Endothelial cell of umbilical vein (primary cell): Measurements from ENCODE around the gene NUB1. TPM values are rescaled to one million over a fixed set of nuclear protein-coding genes. Genes with fewer than 3 reads are reported as not detected.

Experiments used
- BruUV-seq: library from RNA; stranded (reverse); fragments of 400-500 nt; replicated peaks from 2 replicates; lab custom pipeline; 2021; lab: Mats Ljungman, UMichigan
- CTCF ChIA-PET: fragments of 300-600, 350-600 bp; sonication (Branson Sonifier 250); formaldehyde crosslinking; loops from one replicate; lab custom pipeline; 2021; ENCODE audit warnings: antibody characterized with exemption, inconsistent platforms; lab: Charles Lee
- POLR2A ChIA-PET: fragments of 300-600, 350-600 bp; sonication (Branson Sonifier 250); formaldehyde crosslinking; loops from one replicate; lab custom pipeline; 2021; ENCODE audit warnings: antibody characterized with exemption, inconsistent platforms; lab: Charles Lee
- DNase-seq: peaks from one replicate; pipeline ENCODE4 v3.0.0-alpha.2; 2011; ENCODE audit warnings: low read depth, low spot score
- FAIRE-seq: peaks from 2 replicates; lab custom pipeline; 2011; peaks lifted over from hg19 to GRCh38; lab: Jason Lieb, UNC
- H2AFZ ChIP-seq: 2 replicates; pipeline ENCODE4 v1.6.0; 2012; ENCODE audit warnings: low read depth, low read length, control low read depth, inconsistent platforms
- H3K27ac ChIP-seq: 2 replicates; pipeline ENCODE4 v1.5.1; 2011; ENCODE audit warnings: low read depth, mild to moderate bottlenecking, control low read depth, low read length, moderate library complexity; ENCODE audit not compliant: insufficient read depth
- H3K27me3 ChIP-seq, 2 experiments: 2 replicates each; pipeline versions ENCODE4 v1.6.0 to v1.6.1; 2011; ENCODE audit warnings: low read length in 2 of 2, mixed read lengths in 1 of 2; ENCODE audit not compliant: control insufficient read depth in 2 of 2, insufficient read depth in 2 of 2
- H3K36me3 ChIP-seq, 2 experiments: 2 replicates in 1 of 2; 3 replicates in 1 of 2; pipeline ENCODE4 v1.5.1; 2011; ENCODE audit warnings: low read length in 2 of 2, mild to moderate bottlenecking in 1 of 2, moderate library complexity in 1 of 2; ENCODE audit not compliant: control insufficient read depth in 2 of 2, insufficient read depth in 2 of 2; ENCODE audit errors: extremely low read depth in 1 of 2
- H3K4me1 ChIP-seq: 3 replicates; pipeline ENCODE4 v1.5.1; 2011; ENCODE audit warnings: mild to moderate bottlenecking, low read length; ENCODE audit not compliant: control insufficient read depth, insufficient read depth; ENCODE audit errors: extremely low read depth
- H3K4me2 ChIP-seq: 2 replicates; pipeline ENCODE4 v1.6.1; 2011; ENCODE audit warnings: low read length, control low read depth, mixed read lengths; ENCODE audit not compliant: insufficient read depth
- H3K4me3 ChIP-seq, 3 experiments: fragments of 200-600 bp in 1 of 3; sonication (generic), shearing (Covaris generic) in 1 of 3; replicated peaks in 1 of 3; 2 replicates each; pipeline ENCODE4 v1.5.1; 2011 to 2016; ENCODE audit warnings: control low read depth in 3 of 3, low read length in 3 of 3, mild to moderate bottlenecking in 2 of 3, inconsistent platforms in 1 of 3, low read depth in 1 of 3, moderate library complexity in 1 of 3; ENCODE audit not compliant: insufficient read depth in 1 of 3
- H3K79me2 ChIP-seq: 2 replicates; pipeline ENCODE4 v1.6.0; 2012; ENCODE audit warnings: low read length, inconsistent platforms; ENCODE audit not compliant: control insufficient read depth, insufficient read depth
- H3K9ac ChIP-seq: replicated peaks from 2 replicates; pipeline ENCODE3; 2011; ENCODE audit warnings: low read length, control low read depth; ENCODE audit not compliant: insufficient read depth; ENCODE audit errors: extremely low read depth
- H3K9me1 ChIP-seq: replicated peaks from 3 replicates; pipeline ENCODE4 v1.6.0; 2011; ENCODE audit warnings: mild to moderate bottlenecking, low read length; ENCODE audit not compliant: control insufficient read depth, insufficient read depth; ENCODE audit errors: extremely low read depth
- H3K9me3 ChIP-seq: replicated peaks from 2 replicates; pipeline ENCODE4 v1.5.1; 2012; ENCODE audit warnings: low read length, inconsistent platforms; ENCODE audit not compliant: control insufficient read depth, insufficient read depth
- H4K20me1 ChIP-seq: replicated peaks from 2 replicates; pipeline ENCODE3; 2011; ENCODE audit warnings: mild to moderate bottlenecking, low read length; ENCODE audit not compliant: control insufficient read depth, insufficient read depth; ENCODE audit errors: extremely low read depth
- FOS ChIP-seq: IDR thresholded peaks from 2 replicates; pipeline ENCODE4 v1.6.1; 2011; ENCODE audit warnings: mild to moderate bottlenecking, low read length, moderate library complexity, borderline replicate concordance; ENCODE audit not compliant: insufficient read depth
- GATA2 ChIP-seq: IDR thresholded peaks from 2 replicates; pipeline ENCODE4 v1.7.0; 2011; ENCODE audit warnings: low read depth, mild to moderate bottlenecking, moderate library complexity, mixed read lengths, low read length; ENCODE audit not compliant: insufficient read length, insufficient read depth
- JUN ChIP-seq: IDR thresholded peaks from 2 replicates; pipeline ENCODE4 v1.6.1; 2011; ENCODE audit warnings: borderline replicate concordance, low read depth; ENCODE audit not compliant: insufficient read length, insufficient read depth
- POLR2A ChIP-seq: IDR thresholded peaks from 2 replicates; pipeline ENCODE4 v1.6.1; 2012; ENCODE audit warnings: low read depth, mild to moderate bottlenecking, control low read depth, low read length
- POLR2AphosphoS5 ChIP-seq: IDR thresholded peaks from 2 replicates; pipeline ENCODE4 v1.6.1; 2012; ENCODE audit warnings: low read depth, mild to moderate bottlenecking, control low read depth, low read length, moderate library complexity; ENCODE audit not compliant: insufficient read depth
- dilution Hi-C: fragments of 300-500 bp; cut with MboI; formaldehyde crosslinking; loops from one replicate; pipeline ENCODE4 v1.15.0; 2019; ENCODE audit warnings: low sequenced_read_pairs; ENCODE audit not compliant: extremely low pct_ligation_motif_present
- intact Hi-C: fragments of 100-400 bp; cut with micrococcal nuclease; formaldehyde crosslinking; loops from one replicate; pipeline ENCODE4 v1.10.0; 2022
- polyA plus RNA-seq, 4 experiments: library from polyadenylated mRNA; depleted of rRNA in 3 of 4; stranded (reverse) in 3 of 4; unstranded in 1 of 4; fragments of >200 nt; gene quantifications; 2 replicates each; pipeline versions ENCODE4 v1.2.1 to v1.2.3, GENCODE V29; 2011 to 2012; ENCODE audit warnings: missing spikeins in 1 of 4
- total RNA-seq: library from RNA; stranded (reverse); gene quantifications from 2 replicates; pipeline ENCODE4 v1.2.3, GENCODE V29; 2021
- TF ChIP-seq, protein P1 (sequence below), 2 donors: IDR thresholded peaks; 1 replicate in 1 of 2; 2 replicates in 1 of 2; pipeline ENCODE4 v1.5.1; 2011; ENCODE audit warnings: low read length in 2 of 2, mild to moderate bottlenecking in 2 of 2, moderate library complexity in 2 of 2, control low read depth in 1 of 2, inconsistent platforms in 1 of 2, low read depth in 1 of 2; ENCODE audit not compliant: insufficient read depth in 1 of 2; ENCODE audit errors: extremely low read depth in 1 of 2
- TF ChIP-seq, protein P2 (sequence below): IDR thresholded peaks from 2 replicates; pipeline ENCODE4 v1.6.1; 2011; ENCODE audit not compliant: insufficient read depth, insufficient read length

The NUB1 gene
- total and polyA plus RNA-seq, 2 donors (not counting 3 experiments of a cell fraction or from before 2014, with no cell fraction given) = 28.0 to 46.2 TPM

DNA sequence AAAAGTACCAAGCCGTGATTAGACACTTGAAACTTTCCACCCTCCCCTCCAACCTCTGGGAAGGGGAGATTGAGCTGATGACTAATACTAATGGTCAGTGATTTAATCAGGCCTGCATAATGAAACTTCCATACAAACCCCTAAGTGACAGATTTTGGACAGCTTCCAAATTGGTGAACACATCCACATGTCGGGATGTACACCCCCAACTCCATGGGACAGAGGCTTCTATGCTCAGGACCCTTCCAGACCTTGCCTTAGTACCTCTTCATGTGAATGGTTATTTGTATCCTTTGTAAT lies 4.8 kb downstream of the NUB1 start:
- dilution Hi-C loops = no loop called here
- no peaks in the 10 kb centered on the region for H4K20me1 ChIP-seq
- ChIA-PET CTCF (interaction anchor here (0.5 kb wide), 1 partner anchor 187 kb away, joined by 4 read pairs; no protein-coding TSS in a partner anchor), POLR2A (no interaction called here)
- H3K4me3 ChIP-seq = no peak overlapping the region
- no peak for DNase-seq
- no peak for TF ChIP-seq JUN
- TF ChIP-seq, protein P1, sequence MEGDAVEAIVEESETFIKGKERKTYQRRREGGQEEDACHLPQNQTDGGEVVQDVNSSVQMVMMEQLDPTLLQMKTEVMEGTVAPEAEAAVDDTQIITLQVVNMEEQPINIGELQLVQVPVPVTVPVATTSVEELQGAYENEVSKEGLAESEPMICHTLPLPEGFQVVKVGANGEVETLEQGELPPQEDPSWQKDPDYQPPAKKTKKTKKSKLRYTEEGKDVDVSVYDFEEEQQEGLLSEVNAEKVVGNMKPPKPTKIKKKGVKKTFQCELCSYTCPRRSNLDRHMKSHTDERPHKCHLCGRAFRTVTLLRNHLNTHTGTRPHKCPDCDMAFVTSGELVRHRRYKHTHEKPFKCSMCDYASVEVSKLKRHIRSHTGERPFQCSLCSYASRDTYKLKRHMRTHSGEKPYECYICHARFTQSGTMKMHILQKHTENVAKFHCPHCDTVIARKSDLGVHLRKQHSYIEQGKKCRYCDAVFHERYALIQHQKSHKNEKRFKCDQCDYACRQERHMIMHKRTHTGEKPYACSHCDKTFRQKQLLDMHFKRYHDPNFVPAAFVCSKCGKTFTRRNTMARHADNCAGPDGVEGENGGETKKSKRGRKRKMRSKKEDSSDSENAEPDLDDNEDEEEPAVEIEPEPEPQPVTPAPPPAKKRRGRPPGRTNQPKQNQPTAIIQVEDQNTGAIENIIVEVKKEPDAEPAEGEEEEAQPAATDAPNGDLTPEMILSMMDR (IDR thresholded peaks at IDR 0.05; ENCODE audit: extremely low read depth in 1 of 2, insufficient read depth in 1 of 2, low read depth in 1 of 2, low read length in 2 of 2) = no peak
- TF ChIP-seq, protein P2, sequence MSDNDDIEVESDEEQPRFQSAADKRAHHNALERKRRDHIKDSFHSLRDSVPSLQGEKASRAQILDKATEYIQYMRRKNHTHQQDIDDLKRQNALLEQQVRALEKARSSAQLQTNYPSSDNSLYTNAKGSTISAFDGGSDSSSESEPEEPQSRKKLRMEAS = no peak
- TF ChIP-seq POLR2A = no peak
- TF ChIP-seq GATA2 = no peak
- TF ChIP-seq FOS = no peak
- TF ChIP-seq POLR2AphosphoS5 = no peak
- H3K36me3 ChIP-seq = peaks cover 8 to 10% of the 10 kb centered on the region in 2 experiments
- H3K27ac ChIP-seq = no peak overlapping the region
- H3K9me3 ChIP-seq = no peaks in the 10 kb centered on the region
- H3K9me1 ChIP-seq = no peaks in the 10 kb centered on the region
- no TSS peak for BruUV-seq
- no peak overlapping the region for H3K9ac ChIP-seq
- FAIRE-seq = no peak
- H2AFZ ChIP-seq = no peak overlapping the region
- H3K4me1 ChIP-seq = peaks cover 11% of the 10 kb centered on the region
- H3K4me2 ChIP-seq = no peak overlapping the region
- H3K79me2 ChIP-seq = peaks cover 18% of the 10 kb centered on the region
- H3K27me3 ChIP-seq = no peaks in the 10 kb centered on the region
- intact Hi-C loops = no loop called here
